Measurements from ENCODE around the gene GDPD5. TPM values are rescaled to one million over a fixed set of nuclear protein-coding genes. Genes with fewer than 3 reads are reported as not detected.

The GDPD5 gene
- total and polyA plus RNA-seq, 11 donors = 2.0 to 12.5 (median 4.9) TPM

- Histone ChIP-seq H3K9me3 (no peaks in the 10 kb centered on the region), H3K27me3 (no peaks in the 10 kb centered on the region), H3K4me1 (peaks cover 0 to 7% (median 0%) of the 10 kb centered on the region in 12 donors), H3K4me3 (no peak overlapping the region), H3K27ac (no peak overlapping the region), H3K36me3 (no peaks in the 10 kb centered on the region)
- ATAC-seq (no peak), DNase-seq (no peak)
- intact Hi-C loops (cut with DNase I) = no loop called here
- no peak for TF ChIP-seq CTCF (IDR thresholded peaks at IDR 0.05)
- WGBS, 4 donors = 90 to 95% (median 91%) methylated on average over 4 of the region's 4 CpGs
Observed at GRCh38 chr11:75485742-75486141, 40.0 kb downstream of the GDPD5 start.

GRCh38 chr11:75482931-75483469 is 42.7 kb downstream of the GDPD5 start:
- peaks cover 0 to 25% (median 0%) of the 10 kb centered on the region in 12 donors for H3K4me1 ChIP-seq
- no peak for TF ChIP-seq POLR2A (IDR thresholded peaks at IDR 0.05)
- TF ChIP-seq CTCF (IDR thresholded peaks at IDR 0.05) = no peak
- no peaks in the 10 kb centered on the region for H3K36me3 ChIP-seq
- intact Hi-C loops (cut with DNase I) = no loop called here
- H3K9me3 ChIP-seq = no peaks in the 10 kb centered on the region
- H3K4me3 ChIP-seq = no peak overlapping the region
- no peak overlapping the region for H3K27ac ChIP-seq
- WGBS, 4 donors = 59 to 82% (median 63%) methylated on average over 12 to 14 of the region's 14 CpGs
- peak in 1 of 4 donors; percentile 12 for ATAC-seq
- no peaks in the 10 kb centered on the region for H3K27me3 ChIP-seq
- no peak for DNase-seq

- H3K9me3 ChIP-seq = no peaks in the 10 kb centered on the region
- intact Hi-C loops (cut with DNase I) = no loop called here
- TF ChIP-seq POLR2A (IDR thresholded peaks at IDR 0.05) = no peak
- no peak for TF ChIP-seq CTCF (IDR thresholded peaks at IDR 0.05)
Observed at GRCh38 chr11:75481922-75482606, 43.7 kb downstream of the GDPD5 start.

GRCh38 chr11:75481223-75481921 is 44.4 kb downstream of the GDPD5 start:
- Histone ChIP-seq H3K36me3 (no peaks in the 10 kb centered on the region), H3K9me3 (no peaks in the 10 kb centered on the region), H3K27ac (no peak overlapping the region), H3K4me1 (peaks cover 0 to 34% (median 5%) of the 10 kb centered on the region in 12 donors), H3K27me3 (no peaks in the 10 kb centered on the region), H3K4me3 (no peak overlapping the region)
- ATAC-seq (no peak), DNase-seq (no peak)
- no peak for TF ChIP-seq CTCF (IDR thresholded peaks at IDR 0.05)
- no peak for TF ChIP-seq POLR2A (IDR thresholded peaks at IDR 0.05)
- intact Hi-C loops (cut with DNase I) = no loop called here
- WGBS, 4 donors = 65 to 93% (median 89%) methylated on average over 5 to 9 of the region's 9 CpGs

More at GRCh38 chr11:75481922-75482606, 43.7 kb downstream of the GDPD5 start:
- DNase-seq (no peak), ATAC-seq (no peak)
- Histone ChIP-seq H3K36me3 (no peaks in the 10 kb centered on the region), H3K27ac (no peak overlapping the region), H3K27me3 (no peaks in the 10 kb centered on the region), H3K4me3 (no peak overlapping the region), H3K4me1 (peaks cover 0 to 28% (median under 1%) of the 10 kb centered on the region in 12 donors)
- WGBS, 4 donors = 89 to 97% (median 93%) methylated on average over 12 of the region's 12 CpGs
